HCT116 (cell line): ENCODE measurements around the gene SPPL2B.

ENCODE experiments used
- ATF3 ChIP-seq: IDR thresholded peaks from 2 replicates; pipeline ENCODE4 v1.6.1; 2012
- CEBPB ChIP-seq: IDR thresholded peaks from 2 replicates; pipeline ENCODE4 v1.6.1; 2012; ENCODE audit warnings: low read depth
- EGR1 ChIP-seq: IDR thresholded peaks from 2 replicates; pipeline ENCODE4 v1.6.1; 2012; ENCODE audit warnings: low read depth
- ELF1 ChIP-seq: IDR thresholded peaks from 2 replicates; pipeline ENCODE4 v1.6.1; 2012; ENCODE audit warnings: low read depth, borderline replicate concordance
- EZH2 ChIP-seq: fragments of 200-600 bp; sonication (generic); IDR thresholded peaks from 2 replicates; pipeline ENCODE4 v1.6.1; 2017; ENCODE audit warnings: antibody characterized with exemption, mixed run types
- EZH2phosphoT487 ChIP-seq: fragments of 200-600 bp; IDR thresholded peaks from 2 replicates; pipeline ENCODE4 v1.6.1; 2018; ENCODE audit warnings: antibody characterized with exemption, borderline replicate concordance
- JUND ChIP-seq: IDR thresholded peaks from 2 replicates; pipeline ENCODE4 v1.6.1; 2012
- POLR2A ChIP-seq: IDR thresholded peaks from 2 replicates; pipeline ENCODE4 v1.7.0; 2011; ENCODE audit warnings: borderline replicate concordance; ENCODE audit not compliant: insufficient read depth, insufficient read length; ENCODE audit errors: extremely low read depth
- POLR2AphosphoS5 ChIP-seq: IDR thresholded peaks from 2 replicates; pipeline ENCODE4 v1.6.1; 2011; ENCODE audit warnings: mild to moderate bottlenecking, low read depth, low read length, moderate library complexity
- SIN3A ChIP-seq: IDR thresholded peaks from 2 replicates; pipeline ENCODE4 v1.6.1; 2012; ENCODE audit warnings: low read depth
- TCF7L2 ChIP-seq: IDR thresholded peaks from 2 replicates; pipeline ENCODE4 v1.7.0; 2011; ENCODE audit warnings: borderline replicate concordance, inconsistent platforms; ENCODE audit not compliant: insufficient read depth, insufficient read length; ENCODE audit errors: extremely low read depth
- TF ChIP-seq, protein P1 (sequence below), 3 experiments: fragments of 200-600 bp in 1 of 3; sonication (generic) in 1 of 3; IDR thresholded peaks in 2 of 3; conservative IDR thresholded peaks in 1 of 3; 2 replicates each; pipeline ENCODE4 v1.5.1; 2012 to 2017; ENCODE audit warnings: low read depth in 2 of 3, low read length in 2 of 3, antibody characterized with exemption in 1 of 3, borderline replicate concordance in 1 of 3, control low read depth in 1 of 3, mild to moderate bottlenecking in 1 of 3, mixed read lengths in 1 of 3, mixed run types in 1 of 3, moderate library complexity in 1 of 3; ENCODE audit not compliant: insufficient read depth in 1 of 3
- TF ChIP-seq, protein P2 (sequence below): IDR thresholded peaks from 2 replicates; pipeline ENCODE4 v1.6.1; 2012; ENCODE audit warnings: low read depth

GRCh38 chr19:2355168-2356035 lies 26.9 kb downstream of the SPPL2B start:
- TF ChIP-seq, protein P1, sequence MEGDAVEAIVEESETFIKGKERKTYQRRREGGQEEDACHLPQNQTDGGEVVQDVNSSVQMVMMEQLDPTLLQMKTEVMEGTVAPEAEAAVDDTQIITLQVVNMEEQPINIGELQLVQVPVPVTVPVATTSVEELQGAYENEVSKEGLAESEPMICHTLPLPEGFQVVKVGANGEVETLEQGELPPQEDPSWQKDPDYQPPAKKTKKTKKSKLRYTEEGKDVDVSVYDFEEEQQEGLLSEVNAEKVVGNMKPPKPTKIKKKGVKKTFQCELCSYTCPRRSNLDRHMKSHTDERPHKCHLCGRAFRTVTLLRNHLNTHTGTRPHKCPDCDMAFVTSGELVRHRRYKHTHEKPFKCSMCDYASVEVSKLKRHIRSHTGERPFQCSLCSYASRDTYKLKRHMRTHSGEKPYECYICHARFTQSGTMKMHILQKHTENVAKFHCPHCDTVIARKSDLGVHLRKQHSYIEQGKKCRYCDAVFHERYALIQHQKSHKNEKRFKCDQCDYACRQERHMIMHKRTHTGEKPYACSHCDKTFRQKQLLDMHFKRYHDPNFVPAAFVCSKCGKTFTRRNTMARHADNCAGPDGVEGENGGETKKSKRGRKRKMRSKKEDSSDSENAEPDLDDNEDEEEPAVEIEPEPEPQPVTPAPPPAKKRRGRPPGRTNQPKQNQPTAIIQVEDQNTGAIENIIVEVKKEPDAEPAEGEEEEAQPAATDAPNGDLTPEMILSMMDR (IDR thresholded peaks at IDR 0.05 in 2 of 3, conservative IDR thresholded peaks at IDR 0.05 in 1 of 3; ENCODE audit: borderline replicate concordance in 1 of 3, insufficient read depth in 1 of 3, low read depth in 2 of 3, low read length in 2 of 3): no peak
- TF ChIP-seq EZH2phosphoT487 (no peak), ELF1 (no peak), EZH2 (no peak), POLR2AphosphoS5 (no peak), SIN3A (no peak), POLR2A (no peak), EGR1 (no peak), CEBPB (no peak), JUND (no peak), ATF3 (no peak), TCF7L2 (no peak)
- TF ChIP-seq, protein P2, sequence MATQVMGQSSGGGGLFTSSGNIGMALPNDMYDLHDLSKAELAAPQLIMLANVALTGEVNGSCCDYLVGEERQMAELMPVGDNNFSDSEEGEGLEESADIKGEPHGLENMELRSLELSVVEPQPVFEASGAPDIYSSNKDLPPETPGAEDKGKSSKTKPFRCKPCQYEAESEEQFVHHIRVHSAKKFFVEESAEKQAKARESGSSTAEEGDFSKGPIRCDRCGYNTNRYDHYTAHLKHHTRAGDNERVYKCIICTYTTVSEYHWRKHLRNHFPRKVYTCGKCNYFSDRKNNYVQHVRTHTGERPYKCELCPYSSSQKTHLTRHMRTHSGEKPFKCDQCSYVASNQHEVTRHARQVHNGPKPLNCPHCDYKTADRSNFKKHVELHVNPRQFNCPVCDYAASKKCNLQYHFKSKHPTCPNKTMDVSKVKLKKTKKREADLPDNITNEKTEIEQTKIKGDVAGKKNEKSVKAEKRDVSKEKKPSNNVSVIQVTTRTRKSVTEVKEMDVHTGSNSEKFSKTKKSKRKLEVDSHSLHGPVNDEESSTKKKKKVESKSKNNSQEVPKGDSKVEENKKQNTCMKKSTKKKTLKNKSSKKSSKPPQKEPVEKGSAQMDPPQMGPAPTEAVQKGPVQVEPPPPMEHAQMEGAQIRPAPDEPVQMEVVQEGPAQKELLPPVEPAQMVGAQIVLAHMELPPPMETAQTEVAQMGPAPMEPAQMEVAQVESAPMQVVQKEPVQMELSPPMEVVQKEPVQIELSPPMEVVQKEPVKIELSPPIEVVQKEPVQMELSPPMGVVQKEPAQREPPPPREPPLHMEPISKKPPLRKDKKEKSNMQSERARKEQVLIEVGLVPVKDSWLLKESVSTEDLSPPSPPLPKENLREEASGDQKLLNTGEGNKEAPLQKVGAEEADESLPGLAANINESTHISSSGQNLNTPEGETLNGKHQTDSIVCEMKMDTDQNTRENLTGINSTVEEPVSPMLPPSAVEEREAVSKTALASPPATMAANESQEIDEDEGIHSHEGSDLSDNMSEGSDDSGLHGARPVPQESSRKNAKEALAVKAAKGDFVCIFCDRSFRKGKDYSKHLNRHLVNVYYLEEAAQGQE: no peak
